Vagina (tissue), 2 donors: ENCODE measurements around the gene SLAIN2. TPM values are rescaled to one million over a fixed set of nuclear protein-coding genes. Genes with fewer than 3 reads are reported as not detected.
A peak's percentile ranks its signal among the peaks of the same experiment; 100 is the strongest.

Source experiments
- DNase-seq, 2 donors: peaks; one replicate each; pipeline ENCODE4 v3.0.0-alpha.2; 2017; ENCODE audit errors: extremely low spot score in 2 of 2
- H3K27ac ChIP-seq: fragments of 200-600 bp; sonication (generic); one replicate; pipeline ENCODE4 v1.5.1; 2019
- H3K27me3 ChIP-seq: fragments of 200-600 bp; sonication (generic); one replicate; pipeline ENCODE4 v1.5.1; 2019
- H3K36me3 ChIP-seq, 2 donors: fragments of 200-600 bp; sonication (generic); one replicate each; pipeline ENCODE4 v1.5.1; 2017 to 2019
- H3K4me1 ChIP-seq: fragments of 200-600 bp; sonication (generic); one replicate; pipeline ENCODE4 v1.5.1; 2019
- H3K4me3 ChIP-seq, 2 donors: fragments of 200-600 bp; sonication (generic); 1 replicate in 1 of 2; 2 replicates in 1 of 2; pipeline ENCODE4 v1.5.1; 2016 to 2019
- H3K9me3 ChIP-seq: fragments of 200-600 bp; sonication (generic); one replicate; pipeline ENCODE4 v1.5.1; 2019
- CTCF ChIP-seq, 3 experiments: fragments of 450-650 bp in 2 of 3; fragments of 200-600 bp in 1 of 3; sonication (generic) in 1 of 3; IDR thresholded peaks; one replicate each; pipeline ENCODE4 v1.5.1; 2017 to 2019; ENCODE audit warnings: antibody characterized with exemption in 3 of 3, mild to moderate bottlenecking in 2 of 3, moderate library complexity in 2 of 3
- POLR2A ChIP-seq, 2 donors: fragments of 450-650 bp; IDR thresholded peaks; one replicate each; pipeline ENCODE4 v1.6.1; 2017; ENCODE audit warnings: antibody characterized with exemption in 2 of 2, mild to moderate bottlenecking in 2 of 2, moderate library complexity in 2 of 2
- POLR2AphosphoS5 ChIP-seq, 2 donors: sonication (generic); formaldehyde crosslinking; IDR thresholded peaks; one replicate each; pipeline ENCODE4 v1.9.0; 2017; ENCODE audit warnings: antibody characterized with exemption in 2 of 2, mild to moderate bottlenecking in 2 of 2, low read depth in 1 of 2; ENCODE audit not compliant: insufficient read depth in 1 of 2
- intact Hi-C: fragments of 100-400 bp; cut with DNase I; formaldehyde crosslinking; loops from one replicate; pipeline ENCODE4 v1.15.1; 2023
- total RNA-seq: library from RNA; depleted of rRNA; stranded (reverse); fragments of >200 nt; gene quantifications from one replicate; pipeline ENCODE4 v1.2.3, GENCODE V29; 2016

The SLAIN2 gene
- total RNA-seq, 1 donor from 2014 or later, result 39.5 TPM

DNA sequence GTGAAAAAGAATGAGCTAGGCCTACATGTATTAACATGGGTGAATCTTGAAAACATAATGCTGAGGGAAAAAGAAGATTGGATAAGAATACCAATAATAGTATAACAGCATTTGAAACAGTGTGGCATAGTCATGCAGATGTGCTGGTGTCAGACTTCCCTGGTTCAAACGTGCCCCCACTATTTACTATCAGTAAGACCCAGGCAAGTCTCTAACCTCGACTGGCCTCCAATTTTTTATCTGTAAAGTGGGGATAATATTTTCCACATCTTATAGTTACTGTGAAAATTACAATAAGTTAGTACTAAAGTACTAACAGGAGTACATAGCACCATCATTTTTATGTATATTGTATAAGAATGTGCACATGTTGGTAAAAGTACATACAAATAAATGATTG lies 17.0 kb upstream of the SLAIN2 start:
- Histone ChIP-seq H3K36me3 (no peaks in the 10 kb centered on the region), H3K4me3 (no peak overlapping the region), H3K27ac (no peak overlapping the region), H3K9me3 (no peaks in the 10 kb centered on the region), H3K4me1 (no peaks in the 10 kb centered on the region), H3K27me3 (no peaks in the 10 kb centered on the region)
- intact Hi-C loops, result no loop called here
- no peak for DNase-seq
- TF ChIP-seq POLR2A (IDR thresholded peaks at IDR 0.05), result no peak
- TF ChIP-seq CTCF (IDR thresholded peaks at IDR 0.05), result no peak
- no peak for TF ChIP-seq POLR2AphosphoS5 (IDR thresholded peaks at IDR 0.05; ENCODE audit: insufficient read depth in 1 of 2, low read depth in 1 of 2)

DNA sequence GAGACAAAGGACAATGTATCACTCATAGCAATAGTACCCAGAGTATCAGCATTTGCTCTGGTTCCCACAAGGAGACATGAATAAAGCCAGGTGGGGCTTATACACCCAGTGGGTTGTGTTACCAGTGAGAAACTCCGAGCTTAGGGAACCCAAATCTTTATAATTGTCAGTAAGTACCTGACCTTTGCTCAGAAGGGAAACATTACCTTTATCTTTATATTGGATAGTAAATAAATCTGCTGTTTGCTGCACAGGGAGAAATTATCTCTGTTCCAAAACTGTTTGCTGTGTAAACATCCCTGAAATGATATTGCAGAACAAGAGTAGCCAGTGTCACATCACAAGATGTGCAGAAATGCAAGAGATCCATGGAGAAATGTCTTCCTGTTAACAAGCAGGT lies 12.1 kb upstream of the SLAIN2 start:
- intact Hi-C loops, result no loop called here
- H3K4me3 ChIP-seq, result no peak overlapping the region
- DNase-seq, result no peak
- no peak overlapping the region for H3K27ac ChIP-seq
- no peaks in the 10 kb centered on the region for H3K36me3 ChIP-seq
- H3K9me3 ChIP-seq, result no peaks in the 10 kb centered on the region
- TF ChIP-seq POLR2AphosphoS5 (IDR thresholded peaks at IDR 0.05; ENCODE audit: insufficient read depth in 1 of 2, low read depth in 1 of 2) (no peak), POLR2A (IDR thresholded peaks at IDR 0.05) (no peak), CTCF (IDR thresholded peaks at IDR 0.05) (no peak)
- H3K27me3 ChIP-seq, result no peaks in the 10 kb centered on the region
- H3K4me1 ChIP-seq, result no peaks in the 10 kb centered on the region

DNA sequence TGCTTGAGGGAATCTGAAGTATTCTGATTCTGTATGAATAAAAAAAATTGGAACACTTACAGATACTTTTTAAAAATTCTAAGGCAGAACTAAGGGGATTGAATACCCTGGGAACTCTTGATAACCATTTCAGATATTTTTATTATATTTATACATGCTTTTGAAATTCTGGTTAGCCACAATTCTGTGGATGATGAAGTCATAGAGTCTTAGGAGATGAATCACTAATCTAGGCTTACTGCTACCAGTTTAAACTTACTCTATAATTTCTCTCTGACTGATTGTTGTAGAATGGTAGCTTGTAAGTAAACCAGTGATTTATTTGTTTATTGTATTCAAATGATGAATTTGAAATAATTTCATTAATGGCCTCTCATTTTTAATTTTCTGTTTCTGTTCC lies 11.4 kb upstream of the SLAIN2 start:
- no peak for DNase-seq

GRCh38 chr4:48331577-48332330 lies 9.6 kb upstream of the SLAIN2 start:
- no peak for DNase-seq
- Histone ChIP-seq H3K9me3 (no peaks in the 10 kb centered on the region), H3K4me3 (no peak overlapping the region), H3K36me3 (no peaks in the 10 kb centered on the region), H3K27me3 (no peaks in the 10 kb centered on the region), H3K27ac (no peak overlapping the region), H3K4me1 (no peaks in the 10 kb centered on the region)
- intact Hi-C loops, result no loop called here
- no peak for TF ChIP-seq POLR2AphosphoS5 (IDR thresholded peaks at IDR 0.05; ENCODE audit: insufficient read depth in 1 of 2, low read depth in 1 of 2)
- no peak for TF ChIP-seq POLR2A (IDR thresholded peaks at IDR 0.05)

More for the DNA sequence above, 11.4 kb upstream of the SLAIN2 start:
- Histone ChIP-seq H3K4me3 (no peak overlapping the region), H3K27ac (no peak overlapping the region), H3K4me1 (no peaks in the 10 kb centered on the region), H3K36me3 (no peaks in the 10 kb centered on the region), H3K27me3 (no peaks in the 10 kb centered on the region), H3K9me3 (no peaks in the 10 kb centered on the region)
- TF ChIP-seq POLR2AphosphoS5 (IDR thresholded peaks at IDR 0.05; ENCODE audit: insufficient read depth in 1 of 2, low read depth in 1 of 2) (peak in 1 of 2 donors; percentile 50), POLR2A (IDR thresholded peaks at IDR 0.05) (no peak)
- intact Hi-C loops, result no loop called here

GRCh38 chr4:48332661-48333060 lies 8.7 kb upstream of the SLAIN2 start:
- Histone ChIP-seq H3K36me3 (no peaks in the 10 kb centered on the region), H3K27me3 (no peaks in the 10 kb centered on the region), H3K9me3 (no peaks in the 10 kb centered on the region), H3K27ac (no peak overlapping the region), H3K4me1 (no peaks in the 10 kb centered on the region), H3K4me3 (no peak overlapping the region)
- no peak for DNase-seq
- no peak for TF ChIP-seq POLR2AphosphoS5 (IDR thresholded peaks at IDR 0.05; ENCODE audit: insufficient read depth in 1 of 2, low read depth in 1 of 2)
- TF ChIP-seq CTCF (IDR thresholded peaks at IDR 0.05), result no peak
- TF ChIP-seq POLR2A (IDR thresholded peaks at IDR 0.05), result no peak
- intact Hi-C loops, result no loop called here

DNA sequence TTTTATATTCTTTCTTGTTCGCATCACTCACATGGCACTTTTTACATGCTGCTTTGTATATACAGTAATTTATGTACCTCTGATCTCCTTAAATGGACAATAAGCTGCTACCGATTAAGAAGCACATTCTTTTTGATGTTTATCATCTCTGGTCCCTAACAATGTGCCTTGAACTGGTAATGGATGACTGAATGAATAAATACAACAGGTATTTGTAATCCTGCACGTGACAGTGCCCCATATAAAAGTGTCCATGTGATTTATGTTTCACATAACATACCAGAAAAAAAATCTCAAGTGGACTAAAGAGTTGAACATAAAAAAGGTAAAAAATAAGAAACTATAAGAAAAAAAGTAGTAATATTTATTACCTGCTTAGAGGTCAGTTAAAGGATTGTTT lies 7.7 kb upstream of the SLAIN2 start:
- no peaks in the 10 kb centered on the region for H3K4me1 ChIP-seq
- no peaks in the 10 kb centered on the region for H3K27me3 ChIP-seq
- DNase-seq, result no peak
- H3K27ac ChIP-seq, result no peak overlapping the region
- TF ChIP-seq POLR2AphosphoS5 (IDR thresholded peaks at IDR 0.05; ENCODE audit: insufficient read depth in 1 of 2, low read depth in 1 of 2) (no peak), POLR2A (IDR thresholded peaks at IDR 0.05) (no peak), CTCF (IDR thresholded peaks at IDR 0.05) (no peak)
- H3K9me3 ChIP-seq, result no peaks in the 10 kb centered on the region
- no peak overlapping the region for H3K4me3 ChIP-seq
- no peaks in the 10 kb centered on the region for H3K36me3 ChIP-seq
- intact Hi-C loops, result no loop called here
